SK-N-SH (cell line): ENCODE results near the gene MADD. TPM values are rescaled to one million over a fixed set of nuclear protein-coding genes. Genes with fewer than 3 reads are reported as not detected.

Experiments
- CTCF ChIA-PET: fragments of 300-600, 350-600 bp; formaldehyde crosslinking; extraction: SDS; loops from one replicate; lab custom pipeline; 2021; lab: Yijun Ruan, JAX
- POLR2A ChIA-PET: fragments of 350-600 bp; sonication (Branson Sonifier 250); formaldehyde crosslinking; extraction: SDS; loops from one replicate; lab custom pipeline; 2020; ENCODE audit warnings: antibody characterized with exemption, inconsistent platforms; lab: Yijun Ruan, JAX
- DNase-seq: peaks from one replicate; pipeline ENCODE4 v3.0.0; 2012
- H2AFZ ChIP-seq: fragments of 200-600 bp; sonication (generic); 2 replicates; pipeline ENCODE4 v1.8.1; 2016; ENCODE audit warnings: antibody characterized with exemption, mild to moderate bottlenecking, low read depth
- H3F3A ChIP-seq: fragments of 200-600 bp; sonication (generic); replicated peaks from 2 replicates; pipeline ENCODE3; 2016; ENCODE audit warnings: antibody characterized with exemption, mild to moderate bottlenecking; ENCODE audit not compliant: insufficient read depth
- H3K27ac ChIP-seq, 2 experiments: fragments of 200-500 bp in 1 of 2; fragments of 200-600 bp in 1 of 2; sonication (Bioruptor generic) in 1 of 2; sonication (generic), shearing (Covaris generic) in 1 of 2; 2 replicates each; pipeline versions ENCODE4 v1.5.1 to v1.6.1; 2014 to 2016; ENCODE audit warnings: low read depth in 2 of 2, inconsistent platforms in 1 of 2, low read length in 1 of 2, mild to moderate bottlenecking in 1 of 2, mixed read lengths in 1 of 2
- H3K27me3 ChIP-seq: fragments of 200-600 bp; sonication (generic), shearing (Covaris generic); 2 replicates; pipeline ENCODE4 v1.6.1; 2016; ENCODE audit warnings: mixed run types; ENCODE audit not compliant: insufficient read depth
- H3K36me3 ChIP-seq, 2 experiments: fragments of 200-500 bp in 1 of 2; fragments of 200-600 bp in 1 of 2; sonication (Bioruptor generic) in 1 of 2; sonication (generic) in 1 of 2; replicated peaks in 1 of 2; 2 replicates each; pipeline versions ENCODE3 to v1.5.1; 2014 to 2016; ENCODE audit warnings: low read length in 1 of 2, mild to moderate bottlenecking in 1 of 2; ENCODE audit not compliant: insufficient read depth in 2 of 2, control insufficient read depth in 1 of 2
- H3K4me1 ChIP-seq, 2 experiments: fragments of 200-500 bp in 1 of 2; fragments of 200-600 bp in 1 of 2; sonication (Bioruptor generic) in 1 of 2; sonication (generic), shearing (Covaris generic) in 1 of 2; 2 replicates each; pipeline versions ENCODE4 v1.5.1 to v1.6.1; 2014 to 2016; ENCODE audit warnings: low read depth in 1 of 2, low read length in 1 of 2, mixed run types in 1 of 2; ENCODE audit not compliant: insufficient read depth in 2 of 2, control insufficient read depth in 1 of 2
- H3K4me2 ChIP-seq: fragments of 200-600 bp; sonication (generic), shearing (Covaris generic); 2 replicates; pipeline ENCODE4 v1.6.1; 2017; ENCODE audit warnings: mixed run types
- H3K4me3 ChIP-seq, 2 experiments: fragments of 200-500 bp in 1 of 2; fragments of 200-600 bp in 1 of 2; sonication (Bioruptor generic) in 1 of 2; sonication (generic), shearing (Covaris generic) in 1 of 2; 2 replicates each; pipeline versions ENCODE4 v1.5.1 to v1.8.1; 2014 to 2016; ENCODE audit warnings: low read depth in 2 of 2, inconsistent platforms in 1 of 2, low read length in 1 of 2, mild to moderate bottlenecking in 1 of 2, mixed read lengths in 1 of 2, moderate library complexity in 1 of 2
- H3K79me2 ChIP-seq: fragments of 200-600 bp; sonication (generic); 2 replicates; pipeline ENCODE4 v1.8.1; 2017; ENCODE audit warnings: mild to moderate bottlenecking; ENCODE audit not compliant: insufficient read depth
- H3K9ac ChIP-seq: fragments of 200-600 bp; sonication (generic); 2 replicates; pipeline ENCODE4 v1.6.1; 2017; ENCODE audit warnings: mixed run types
- H3K9me2 ChIP-seq: fragments of 200-600 bp; sonication (generic); 2 replicates; pipeline ENCODE4 v1.6.1; 2017; ENCODE audit warnings: mixed run types
- H3K9me3 ChIP-seq: fragments of 200-600 bp; sonication (generic); 2 replicates; pipeline ENCODE4 v1.6.1; 2017; ENCODE audit warnings: mixed run types, mild to moderate bottlenecking, moderate library complexity
- H4K20me1 ChIP-seq: fragments of 200-600 bp; sonication (generic); 2 replicates; pipeline ENCODE4 v1.6.1; 2017; ENCODE audit warnings: mild to moderate bottlenecking, mixed run types; ENCODE audit not compliant: insufficient read depth
- EP300 ChIP-seq, 2 experiments: IDR thresholded peaks; 2 replicates each; pipeline versions ENCODE4 v1.4.0 to v1.6.1; 2012; ENCODE audit warnings: borderline replicate concordance in 1 of 2, low read depth in 1 of 2, low read length in 1 of 2
- GABPA ChIP-seq: IDR thresholded peaks from 2 replicates; pipeline ENCODE4 v1.4.0; 2012; ENCODE audit warnings: low read depth, mild to moderate bottlenecking
- MAX ChIP-seq: IDR thresholded peaks from 2 replicates; pipeline ENCODE4 v1.4.0; 2012; ENCODE audit warnings: low read depth
- RCOR1 ChIP-seq: fragments of 150-350 bp; IDR thresholded peaks from 2 replicates; pipeline ENCODE4 v1.6.1; 2017; ENCODE audit warnings: antibody characterized with exemption, low read length
- TAF1 ChIP-seq: IDR thresholded peaks from 2 replicates; pipeline ENCODE4 v1.6.1; 2012; ENCODE audit warnings: low read depth, mild to moderate bottlenecking, low read length, moderate library complexity, borderline replicate concordance
- WGBS: methylation state at CpG from one replicate; pipeline ENCODE4 v1.1.6; 2017; ENCODE audit warnings: low lambda C conversion rate; 5-methylcytosine and 5-hydroxymethylcytosine counted together
- polyA plus RNA-seq, 3 experiments: library from polyadenylated mRNA; depleted of rRNA; stranded (reverse); fragments of >200 nt; gene quantifications; 2 replicates each; pipeline ENCODE4 v1.2.3, GENCODE V29; 2012

The MADD gene
- polyA plus RNA-seq, 1 of the 3 experiments (the other 2 are of a cell fraction) = 16.4 TPM

GRCh38 chr11:47379317-47379716, 109.4 kb downstream of the MADD start:
- CTCF ChIA-PET = interaction anchor here (0.6 to 1.6 kb wide), 3 partner anchors 13 to 32 kb away, joined by 3 to 7 read pairs (median 5); partner anchors contain the start of gene SLC39A13
- Histone ChIP-seq H3F3A (no peaks in the 10 kb centered on the region), H3K9me3 (no peaks in the 10 kb centered on the region), H2AFZ (no peak overlapping the region), H3K79me2 (no peaks in the 10 kb centered on the region), H3K4me1 (peaks cover 0 to 4% of the 10 kb centered on the region in 2 experiments; a peak in 1 of 4 replicates), H3K4me3 (no peak overlapping the region), H3K4me2 (no peak overlapping the region), H3K27ac (no peak overlapping the region), H3K36me3 (no peaks in the 10 kb centered on the region)
- no peak for DNase-seq
- TF ChIP-seq GABPA (no peak), TAF1 (no peak), MAX (no peak), RCOR1 (no peak), EP300 (IDR thresholded peaks at IDR 0.05; ENCODE audit: borderline replicate concordance in 1 of 2, low read depth in 1 of 2, low read length in 1 of 2) (no peak)
- TF ChIP-seq, all 33 proteins: peak for 0
- Histone ChIP-seq H4K20me1 (no peaks in the 10 kb centered on the region), H3K9ac (no peak overlapping the region), H3K9me2 (no peaks in the 10 kb centered on the region), H3K27me3 (no peaks in the 10 kb centered on the region)
- 70% methylated on average over 2 of the region's 2 CpGs for WGBS
- POLR2A ChIA-PET = no interaction called here

Other genes with a start within 250 kb of the MADD start
- gene ARFGAP2, start 93.3 kb upstream of the MADD start, polyA plus RNA-seq (2012; rRNA removed) = 52.5 and 64.0 TPM in 2 replicates
- gene PACSIN3, start 83.7 kb upstream of the MADD start, polyA plus RNA-seq (2012; rRNA removed) = 24.4 and 31.1 TPM in 2 replicates
- 83.5 and 95.5 TPM in 2 replicates for gene DDB2, start 55.2 kb upstream of the MADD start, polyA plus RNA-seq (2012; rRNA removed)
- gene ACP2, start 21.3 kb upstream of the MADD start, polyA plus RNA-seq (2012; rRNA removed) = 15.9 and 17.5 TPM in 2 replicates
- 6.3 and 7.3 TPM in 2 replicates for gene NR1H3, start 12.1 kb upstream of the MADD start, polyA plus RNA-seq (2012; rRNA removed)
- gene MYBPC3, start 82.6 kb downstream of the MADD start, polyA plus RNA-seq (2012; rRNA removed) = not detected in 2 replicates
- 0.19 TPM in 1 of 2 replicates, not detected in the other for gene SPI1, start 108.4 kb downstream of the MADD start, polyA plus RNA-seq (2012; rRNA removed)
- gene SLC39A13, start 138.5 kb downstream of the MADD start, polyA plus RNA-seq (2012; rRNA removed) = 65.5 and 70.7 TPM in 2 replicates
- 184 and 191 TPM in 2 replicates for gene PSMC3, start 156.3 kb downstream of the MADD start, polyA plus RNA-seq (2012; rRNA removed)
- 0.07 and 0.23 TPM in 2 replicates for gene RAPSN, start 179.0 kb downstream of the MADD start, polyA plus RNA-seq (2012; rRNA removed)